IPS DF 19.7 (cell line): Measurements from ENCODE around the gene TRIM63.

Source experiments
- DNase-seq: peaks from one replicate; pipeline ENCODE4 v3.0.0-alpha.2; 2013; ENCODE audit warnings: low read depth, low spot score

The TRIM63 gene

DNA sequence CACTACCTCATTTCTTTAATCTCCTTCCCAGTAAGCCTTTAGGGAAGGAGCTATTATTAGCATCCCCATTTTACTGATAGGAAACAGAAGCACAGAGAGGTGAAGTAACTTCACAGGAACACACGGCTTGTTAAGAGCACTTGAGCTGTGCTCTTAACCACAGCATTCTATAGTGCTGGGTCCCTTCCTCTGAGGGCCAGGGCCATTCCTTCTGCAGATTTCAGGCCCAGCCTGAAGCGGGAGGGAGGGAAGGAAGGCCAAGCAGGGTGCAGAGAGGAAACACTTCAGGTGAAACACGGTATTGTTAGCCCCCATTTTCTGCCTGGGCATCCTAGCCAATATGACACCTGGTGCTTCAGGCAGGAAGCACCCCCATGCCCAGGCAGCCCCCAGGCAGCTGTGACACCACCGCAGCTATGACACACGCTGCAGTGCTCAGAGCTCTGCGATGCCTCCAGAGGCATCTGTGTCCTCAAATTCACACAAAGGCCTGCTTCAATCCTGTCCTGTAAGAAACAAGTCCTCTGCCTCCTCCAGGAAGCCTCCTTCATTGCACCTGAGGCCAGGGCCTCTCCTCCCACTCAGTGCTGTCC is 50.4 kb downstream of the TRIM63 start:
- no peak for DNase-seq

DNA sequence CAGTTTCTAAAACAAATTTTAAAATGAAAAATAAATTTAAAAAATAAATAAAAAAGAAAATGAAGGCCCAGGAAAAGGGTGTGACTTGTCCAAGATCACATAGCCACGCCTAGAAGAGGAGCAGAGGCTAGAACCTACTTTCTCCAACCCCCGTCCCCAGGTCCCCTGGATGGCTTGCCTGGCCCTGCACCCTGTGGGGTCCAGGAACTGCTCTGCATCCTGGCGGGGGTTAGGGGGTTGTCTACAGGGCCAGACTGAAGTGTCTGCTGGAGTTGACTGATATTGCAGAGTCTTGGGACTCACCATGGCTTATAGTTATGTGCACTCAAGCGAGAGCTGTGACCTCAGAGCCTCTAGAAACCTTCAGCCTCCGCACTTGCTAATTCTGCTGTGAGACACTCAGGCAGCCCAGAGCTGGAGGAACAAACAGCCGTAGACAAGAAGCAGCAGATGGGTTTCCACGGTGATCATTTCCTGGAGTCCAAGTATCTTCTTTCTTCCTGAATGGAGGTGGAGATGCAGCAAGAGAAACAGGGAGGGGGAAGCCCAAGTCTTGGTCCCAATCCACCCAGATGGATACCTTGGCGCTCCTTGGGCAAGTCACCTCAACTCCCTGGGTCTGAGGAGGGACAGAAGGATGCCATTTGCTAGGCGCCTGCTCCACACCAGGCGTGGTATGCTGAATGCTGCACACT is 51.0 kb downstream of the TRIM63 start:
- DNase-seq = no peak

DNA sequence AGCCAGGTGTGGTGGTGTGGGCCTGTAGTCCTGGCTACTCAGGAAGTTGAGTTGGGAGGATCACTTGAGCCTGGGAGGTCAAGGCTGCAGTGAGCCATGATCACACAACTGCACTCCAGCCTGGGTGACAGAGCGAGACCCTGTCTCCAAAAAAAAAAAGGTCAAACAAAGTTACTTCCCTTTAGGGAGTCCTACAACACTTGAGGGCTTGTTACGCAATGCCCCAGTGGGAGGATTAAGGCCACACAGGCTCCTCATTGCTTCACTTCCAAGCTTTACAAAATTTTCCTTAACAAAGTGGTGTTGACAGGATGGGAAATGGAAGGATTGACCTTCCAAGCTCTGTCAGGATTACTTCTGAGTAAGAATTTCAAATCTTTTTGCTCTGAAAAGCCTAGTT is 52.1 kb downstream of the TRIM63 start:
- no peak for DNase-seq

DNA sequence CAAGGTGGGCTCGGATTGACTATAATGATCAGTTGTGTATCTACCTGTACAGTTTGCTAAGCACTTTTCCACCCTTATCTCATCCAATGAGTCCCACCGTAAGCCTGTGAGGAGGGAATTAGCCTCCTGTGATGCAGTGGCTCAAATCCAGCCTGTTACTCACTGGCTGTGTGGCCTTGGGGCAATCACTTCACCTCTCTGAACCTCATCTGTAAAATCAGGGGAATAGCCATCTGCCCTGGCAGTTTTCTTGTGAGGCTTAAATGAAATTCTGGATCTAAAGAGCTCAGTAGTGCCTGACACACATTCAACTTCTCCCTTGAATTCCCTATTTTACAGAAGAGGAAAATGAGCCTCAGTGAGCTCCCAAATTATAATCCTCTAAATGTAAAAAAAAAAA is 53.3 kb downstream of the TRIM63 start:
- DNase-seq = no peak

DNA sequence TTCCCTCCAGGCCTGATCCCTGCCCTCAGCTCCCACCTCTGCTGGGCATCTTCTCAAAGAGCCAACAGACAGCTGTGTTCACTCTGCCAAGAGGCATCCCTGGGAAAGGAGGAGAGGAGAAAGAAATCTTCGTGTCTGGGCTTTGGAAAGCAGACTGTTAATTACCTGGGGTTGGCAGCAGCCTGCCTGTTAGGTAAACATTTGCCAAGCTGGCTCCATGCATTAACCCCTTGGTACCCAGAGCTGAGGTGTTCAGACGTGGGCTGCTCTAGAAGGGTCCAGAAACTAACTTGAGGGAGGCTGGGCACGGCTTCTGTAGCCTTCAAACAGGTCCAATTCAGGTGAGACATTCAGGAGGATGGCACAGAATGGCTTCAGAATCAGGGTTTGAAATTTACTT is 54.6 kb downstream of the TRIM63 start:
- DNase-seq = no peak

DNA sequence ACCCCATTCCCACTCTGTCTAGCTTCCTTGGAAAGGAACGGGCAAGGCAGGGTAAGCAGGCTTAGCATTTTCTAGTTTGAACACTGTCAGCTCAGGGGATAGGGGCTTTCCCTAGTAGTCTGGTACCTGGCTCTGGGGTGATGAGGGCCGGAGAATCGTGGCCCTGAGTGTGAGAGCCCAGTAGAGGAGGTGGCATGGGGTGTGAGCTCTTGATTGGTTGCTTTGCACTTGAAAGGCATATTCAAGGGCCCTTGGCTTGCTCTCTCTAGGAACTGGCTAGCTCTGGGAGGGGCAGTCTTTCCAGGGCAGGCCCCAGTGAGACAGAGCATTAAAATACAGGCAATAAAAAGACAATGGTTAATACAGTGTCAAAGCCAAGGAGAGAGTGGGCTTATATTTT is 56.6 kb downstream of the TRIM63 start:
- DNase-seq = no peak

DNA sequence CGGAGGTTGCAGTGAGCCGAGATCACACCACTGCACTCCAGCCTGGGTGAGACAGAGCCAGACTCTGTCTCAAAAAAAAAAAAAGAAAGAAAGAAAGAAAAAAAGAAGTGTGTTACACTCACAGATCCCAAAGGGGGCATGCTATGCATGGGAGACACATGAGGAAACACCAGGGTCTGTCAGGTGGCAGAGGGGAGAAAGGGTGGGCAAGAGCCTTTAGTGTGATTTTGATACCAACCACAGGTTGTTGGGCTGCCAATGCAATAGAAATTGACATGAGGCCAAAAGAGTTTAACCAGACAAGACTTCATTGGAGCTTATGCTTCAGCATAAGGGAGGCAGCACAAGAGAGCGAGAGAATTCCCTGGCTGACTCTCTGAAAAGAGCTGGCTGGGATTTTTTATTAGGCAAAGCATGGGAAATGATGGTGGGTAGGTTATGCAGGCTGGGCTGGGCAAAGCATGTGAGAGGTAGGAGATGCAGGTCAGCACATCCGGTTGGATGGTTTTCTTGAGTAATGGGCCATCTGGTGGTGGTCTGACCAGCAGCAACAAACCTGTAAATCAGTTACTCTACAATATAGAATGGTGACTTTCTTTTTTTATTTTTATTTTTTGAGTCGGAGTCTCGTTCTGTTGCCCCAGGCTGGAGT is 57.5 kb downstream of the TRIM63 start:
- DNase-seq = peak; percentile 61

DNA sequence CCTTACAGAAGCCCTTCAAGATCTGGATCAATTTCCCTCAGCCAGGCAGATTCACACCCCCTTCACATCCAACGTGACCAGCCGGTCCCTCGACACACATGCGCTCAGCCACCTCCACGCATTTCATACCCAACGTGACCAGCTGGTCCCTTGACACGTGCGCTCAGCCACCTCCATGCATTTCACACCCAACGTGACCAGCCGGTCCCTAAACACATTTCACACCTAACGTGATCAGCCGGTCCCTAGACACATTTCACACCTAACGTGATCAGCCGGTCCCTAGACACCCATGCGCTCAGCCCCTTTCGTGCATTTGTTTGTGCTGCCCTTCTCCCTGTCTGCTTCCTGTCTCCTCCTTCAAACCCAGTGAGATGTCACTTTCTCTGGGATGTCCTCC is 60.7 kb downstream of the TRIM63 start:
- no peak for DNase-seq

DNA sequence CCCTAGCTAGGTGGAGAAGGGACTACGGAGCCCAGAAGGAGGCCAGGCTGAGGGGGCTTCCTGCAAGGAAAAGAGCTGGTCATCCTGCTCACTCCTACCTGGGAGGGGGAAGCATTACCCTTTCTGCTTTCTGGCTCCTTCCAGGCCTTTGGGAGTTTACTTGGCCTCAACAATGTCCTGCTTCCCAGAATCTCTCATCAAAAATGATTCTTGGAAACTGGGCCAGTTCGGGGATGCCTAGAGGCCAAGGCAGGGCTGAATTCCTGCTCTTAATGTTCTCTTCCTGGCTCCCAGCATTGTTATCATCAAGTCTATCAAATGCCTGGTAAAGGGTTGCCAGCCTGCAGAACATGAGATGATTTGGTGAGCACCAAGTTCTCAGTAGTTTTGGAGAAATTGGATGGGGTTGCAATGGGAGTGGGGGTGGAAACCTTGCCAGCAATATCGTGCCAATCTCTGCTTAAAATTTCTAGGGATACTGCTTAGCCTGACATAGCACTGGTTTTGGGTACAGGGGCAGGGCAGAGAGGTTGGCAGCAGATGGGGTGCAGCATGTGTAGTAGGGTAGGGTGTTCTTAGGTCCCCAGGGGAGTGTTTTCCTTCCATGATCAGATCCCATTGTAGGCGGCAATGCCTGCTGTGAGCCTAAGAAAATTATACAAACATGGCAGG is 61.9 kb downstream of the TRIM63 start:
- no peak for DNase-seq

DNA sequence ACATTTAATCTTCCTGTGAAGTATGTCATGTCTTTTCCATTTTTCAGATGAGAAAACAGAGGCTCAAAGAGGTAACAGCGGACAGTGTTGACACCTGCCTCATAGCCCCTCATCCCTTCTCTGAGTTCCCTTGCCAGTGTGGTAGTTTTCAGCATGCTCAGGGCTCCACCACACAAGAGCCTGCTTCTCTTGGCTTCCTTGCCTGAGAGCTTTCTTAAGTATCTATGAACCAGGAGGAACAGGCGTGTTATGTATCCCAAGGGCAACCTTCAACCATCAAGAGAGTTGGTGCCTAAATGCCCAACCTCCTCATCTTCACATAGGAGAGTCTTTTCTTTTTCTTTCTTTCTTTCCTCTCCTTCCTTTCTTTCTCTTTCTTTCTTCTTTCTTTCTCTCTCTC is 63.7 kb downstream of the TRIM63 start:
- no peak for DNase-seq

DNA sequence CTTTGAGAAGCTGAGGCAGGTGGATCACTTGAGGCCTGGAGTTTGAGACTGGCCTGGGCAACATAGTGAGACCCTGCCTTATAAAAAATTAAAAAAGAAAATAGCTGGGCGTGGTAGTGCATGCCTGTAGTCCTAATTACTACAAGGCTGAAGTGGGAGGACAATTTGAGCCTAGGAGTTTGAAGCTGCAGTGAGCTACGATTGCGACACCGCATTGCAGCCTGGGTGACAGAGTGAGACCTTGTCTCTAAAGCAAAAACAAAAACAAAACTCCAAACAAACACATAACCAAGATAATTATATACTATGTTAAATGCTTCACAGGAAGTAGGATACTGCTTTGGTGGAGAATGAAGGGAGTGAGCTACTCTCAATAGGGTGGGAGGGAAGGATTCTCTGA is 64.2 kb downstream of the TRIM63 start:
- no peak for DNase-seq
